ENCODE measurements around the gene HAND1.

Gene HAND1

DNA sequence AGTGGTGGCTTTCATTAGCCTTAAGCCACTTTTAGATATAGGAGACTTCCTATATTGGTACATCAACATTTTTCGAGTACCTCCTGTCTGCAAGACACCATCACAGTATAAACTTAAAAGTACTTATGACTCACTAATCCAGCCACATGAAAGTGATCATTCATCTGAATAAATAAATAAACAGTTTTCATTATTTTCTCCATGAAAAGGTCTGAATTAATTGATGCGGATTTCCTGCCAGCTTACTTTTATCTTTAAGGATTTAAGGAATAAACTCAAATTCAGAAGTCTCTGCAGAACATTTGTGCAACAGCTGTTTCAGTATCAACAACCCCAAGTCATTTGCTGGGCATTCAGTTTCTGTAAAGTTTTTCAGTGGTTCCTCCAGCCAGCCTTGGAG, 28.2 kb downstream of the HAND1 start:
- no peak for DNase-seq

DNA sequence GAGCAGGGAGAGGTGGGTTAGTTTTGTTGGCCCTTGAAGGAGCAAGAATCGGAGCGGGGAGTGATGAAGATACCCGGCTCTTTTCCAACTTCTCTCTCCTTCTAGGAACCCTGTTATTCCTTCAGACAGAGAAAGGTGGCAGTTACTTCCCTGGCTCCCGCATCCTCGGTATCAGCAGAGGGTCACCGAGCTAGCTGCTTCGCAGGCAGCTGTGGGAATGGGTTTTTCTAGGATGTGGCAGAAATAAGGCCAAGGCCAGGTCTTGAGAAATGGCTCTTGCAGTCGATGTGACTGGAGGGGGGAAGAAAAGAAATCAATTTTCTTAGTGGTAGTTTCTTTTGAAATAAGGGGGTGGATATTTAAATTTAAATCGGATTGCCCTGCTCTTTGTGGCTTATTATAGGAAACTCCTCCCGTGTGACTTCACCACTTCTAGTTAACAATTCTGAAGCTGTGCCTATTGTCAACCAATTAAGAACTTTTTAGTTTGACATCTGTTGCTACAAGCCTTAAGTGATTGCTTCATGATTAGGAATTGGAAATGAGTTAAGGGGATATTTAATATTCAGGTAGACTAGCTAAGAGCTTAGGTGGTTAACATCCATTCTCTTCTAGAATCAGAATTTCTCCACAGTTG, 30.8 kb downstream of the HAND1 start:
- peak in 1 of 2 donors; percentile 30 for DNase-seq

DNA sequence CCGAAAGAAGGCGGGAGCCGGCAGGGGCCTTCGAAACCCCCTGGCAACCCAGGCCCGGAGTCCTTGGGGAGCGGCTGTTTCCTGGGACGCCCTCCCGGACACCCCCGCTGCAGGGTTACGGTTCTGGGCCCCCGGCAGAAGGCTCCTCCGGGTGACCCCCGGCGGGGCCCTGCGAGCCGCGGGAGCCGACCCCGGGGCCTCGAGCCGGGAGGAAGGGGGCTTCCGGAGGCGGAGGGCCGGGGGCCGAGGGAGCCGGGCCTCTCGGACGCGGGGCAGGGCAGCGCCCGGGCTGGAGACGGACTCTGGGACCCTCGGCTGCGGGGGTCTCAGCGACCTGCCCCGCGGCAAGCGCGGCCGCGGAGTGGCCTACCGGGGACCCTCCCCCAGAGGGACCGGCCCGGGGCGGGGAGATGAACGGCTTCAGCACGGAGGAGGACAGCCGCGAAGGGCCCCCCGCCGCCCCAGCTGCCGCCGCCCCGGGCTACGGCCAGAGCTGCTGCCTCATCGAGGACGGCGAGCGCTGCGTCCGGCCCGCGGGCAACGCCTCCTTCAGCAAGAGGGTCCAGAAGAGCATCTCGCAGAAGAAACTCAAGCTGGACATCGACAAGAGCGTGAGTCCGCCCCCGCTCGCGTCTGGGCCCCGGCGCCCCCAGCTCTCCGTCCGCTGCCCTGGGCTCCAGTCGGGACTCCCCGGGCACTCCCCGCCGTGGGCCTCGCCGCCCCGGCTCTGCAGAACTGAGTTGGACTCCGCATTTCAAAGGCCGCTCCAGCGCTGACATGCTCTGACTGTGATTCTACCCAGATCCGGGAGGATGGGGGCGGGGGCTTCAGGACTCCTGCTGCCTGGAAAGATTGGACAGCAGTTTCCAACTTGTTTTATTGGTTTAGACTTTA, 31.6 kb downstream of the HAND1 start:
- DNase-seq: peak; percentile 2 to 42

DNA sequence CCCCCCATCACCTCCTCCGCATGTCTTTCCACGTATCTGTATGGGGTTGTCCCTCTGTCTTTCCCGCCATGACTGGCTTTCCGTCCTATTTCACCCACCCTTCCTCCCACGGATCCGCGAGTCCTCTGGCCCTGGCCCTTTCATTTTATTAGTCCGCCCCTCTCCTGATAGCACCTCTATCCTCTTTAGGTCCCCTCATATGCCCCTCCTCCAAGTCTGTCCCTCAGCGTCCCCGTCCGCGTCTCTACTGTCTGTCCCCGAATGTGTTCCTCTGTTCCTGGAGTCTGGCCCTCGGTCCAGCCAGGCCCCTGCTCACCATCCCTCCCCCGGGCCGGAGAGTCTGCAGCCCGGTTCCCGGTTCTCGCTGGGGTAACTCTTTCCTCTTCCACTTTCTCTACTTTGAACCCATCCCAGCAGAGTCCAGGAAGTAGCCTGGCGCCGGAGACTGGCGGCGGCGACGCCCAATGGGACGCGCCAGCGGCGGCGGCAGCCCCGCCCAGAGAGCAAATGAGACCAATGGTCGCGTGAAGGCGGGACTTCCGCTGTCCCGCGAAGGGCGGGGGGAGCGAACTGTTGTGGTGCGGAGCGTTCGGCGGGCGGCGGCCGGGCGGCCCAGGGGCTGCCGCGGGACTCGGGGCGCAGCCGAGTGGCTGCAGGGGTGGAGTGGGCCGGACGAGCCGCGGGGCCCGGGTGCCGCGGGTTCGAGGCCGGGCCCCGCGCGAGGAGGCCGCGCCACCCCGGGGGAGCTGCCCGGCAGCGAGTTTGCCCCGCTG, 32.4 kb downstream of the HAND1 start, which contains the start of gene SAP30L:
TSS of gene SAP30L (plus strand) at position 576 of the 773 bp plus-strand sequence. CDS start 608 bp downstream, outside the sequence.
- DNase-seq: peak; percentile 93 to 96

DNA sequence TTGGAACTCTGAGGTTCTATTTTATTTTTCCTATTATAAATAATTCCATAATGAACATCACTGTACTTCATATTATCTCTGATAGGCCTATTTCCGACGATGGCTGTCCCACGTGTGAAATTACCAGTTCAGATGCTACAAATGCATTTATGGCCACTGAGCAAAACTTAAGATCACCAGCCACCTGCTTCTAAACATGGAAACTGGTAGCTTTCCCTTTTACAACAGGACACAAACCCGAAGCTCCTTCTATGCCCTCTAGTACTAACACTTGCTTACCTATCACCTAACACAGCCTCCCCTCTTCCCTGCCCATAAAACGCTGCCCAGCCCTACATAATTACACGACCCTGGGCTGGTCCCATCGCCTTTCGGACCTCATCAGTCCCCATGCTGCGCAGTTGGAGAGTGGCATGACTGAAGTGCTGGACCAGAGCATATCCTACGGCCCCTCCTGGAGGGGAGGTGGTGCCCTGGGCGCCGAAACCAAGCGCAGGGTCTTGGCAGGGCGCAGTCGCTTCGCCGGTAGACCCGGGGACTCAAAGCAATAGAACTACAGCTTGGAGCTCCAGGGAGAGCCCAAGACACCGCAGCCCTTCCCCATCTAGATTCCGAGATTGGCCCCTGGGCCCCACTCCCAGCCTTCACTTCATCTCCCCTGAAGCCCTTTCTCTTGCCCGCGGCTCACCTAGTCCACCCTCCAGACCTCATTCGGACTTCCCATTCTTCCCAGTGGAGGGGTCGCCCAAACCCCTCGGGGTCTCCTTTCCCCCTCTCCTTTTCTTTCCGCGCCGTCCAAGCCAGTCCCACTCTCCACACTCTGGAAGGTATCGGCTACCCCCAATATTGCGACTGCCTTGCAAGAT, 33.2 kb downstream of the HAND1 start:
- DNase-seq: peak in 1 of 2 donors; percentile 5

DNA sequence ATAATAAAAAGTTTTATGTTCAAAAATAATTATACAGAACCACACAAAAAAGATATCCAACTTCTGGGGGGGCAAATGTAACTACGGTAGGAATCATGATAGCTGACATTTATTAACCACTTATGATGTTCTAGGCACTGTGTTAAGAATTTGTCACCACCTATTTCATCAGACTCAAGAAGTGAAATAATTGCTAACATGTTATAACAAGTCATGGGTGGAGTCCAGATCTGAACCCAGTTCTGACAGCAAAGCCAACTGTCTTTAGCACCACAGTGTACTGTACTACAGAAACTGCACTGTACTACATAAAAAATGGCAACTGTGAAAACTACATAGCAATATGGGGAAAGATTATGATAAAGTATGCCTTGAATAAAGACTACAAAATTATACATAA, 35.2 kb downstream of the HAND1 start:
- no peak for DNase-seq

DNA sequence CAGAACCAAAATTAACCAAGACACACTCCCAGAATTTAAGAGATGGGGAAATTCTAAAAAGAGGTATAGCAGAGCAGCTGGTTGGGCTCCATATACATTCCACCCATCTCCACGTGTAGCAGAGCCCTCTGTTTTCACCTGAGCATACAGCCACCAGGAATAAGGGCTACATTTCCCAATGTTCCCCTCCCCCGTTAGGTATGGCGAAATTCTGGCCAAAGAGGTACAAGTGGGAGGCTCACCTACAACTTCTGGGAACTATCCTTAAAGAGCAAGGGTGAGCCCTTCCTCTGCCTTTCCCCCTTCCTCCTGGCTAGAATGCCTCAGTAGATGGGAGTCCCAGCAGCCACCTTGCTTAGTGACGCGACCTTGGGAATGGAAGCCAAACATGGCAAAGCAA, 37.5 kb downstream of the HAND1 start:
- DNase-seq: no peak

DNA sequence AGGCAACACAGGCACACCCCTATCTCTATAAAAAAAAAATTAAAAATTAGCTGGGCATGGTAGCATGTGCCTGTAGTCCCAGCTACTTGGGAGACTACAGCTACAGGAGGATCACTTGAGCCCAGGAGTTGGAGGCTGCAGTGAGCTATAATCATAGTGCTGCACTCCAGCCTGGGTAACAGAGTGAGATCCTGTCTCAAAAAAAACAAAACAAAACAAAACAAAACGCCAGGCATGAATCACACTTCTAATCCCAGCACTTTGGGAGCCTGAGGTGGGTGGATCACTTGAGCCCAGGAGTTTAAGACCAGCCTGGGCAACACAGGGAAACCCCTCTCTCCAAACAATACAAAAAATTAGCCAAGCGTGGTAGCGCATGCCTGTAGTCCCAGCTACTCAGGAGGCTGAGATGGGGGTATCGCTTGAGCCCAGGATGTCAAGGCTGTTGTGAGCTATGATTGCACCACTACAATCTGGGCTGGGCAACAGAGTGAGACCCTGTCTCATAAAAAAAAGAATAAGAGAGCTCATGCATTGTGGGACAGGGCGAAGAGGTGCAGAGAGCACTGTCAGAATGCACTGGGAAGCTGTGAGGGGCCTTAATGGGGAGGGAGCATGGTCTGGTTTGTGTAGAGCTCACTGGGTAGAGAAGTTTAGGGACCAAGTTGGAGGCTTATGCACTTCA, 40.6 kb downstream of the HAND1 start:
- no peak for DNase-seq

DNA sequence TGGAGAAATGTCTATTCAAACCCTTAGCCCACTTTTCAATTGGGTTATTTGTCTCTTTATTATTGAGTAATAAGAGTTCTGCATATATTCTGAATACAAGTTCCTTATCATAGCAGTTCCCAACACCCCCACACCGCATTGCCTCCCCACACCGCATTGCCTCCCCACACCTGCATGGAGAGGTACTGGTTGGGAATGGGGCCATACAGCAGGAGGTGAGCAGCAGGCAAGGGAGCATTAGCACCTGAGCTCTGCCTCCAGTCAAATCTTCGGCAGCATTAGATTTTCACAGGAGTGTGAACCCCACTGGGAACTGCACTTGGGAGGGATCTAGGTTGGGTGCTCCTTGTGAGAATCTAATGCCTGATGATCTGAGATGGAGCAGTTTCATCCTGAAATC, 42.8 kb downstream of the HAND1 start:
- no peak for DNase-seq

DNA sequence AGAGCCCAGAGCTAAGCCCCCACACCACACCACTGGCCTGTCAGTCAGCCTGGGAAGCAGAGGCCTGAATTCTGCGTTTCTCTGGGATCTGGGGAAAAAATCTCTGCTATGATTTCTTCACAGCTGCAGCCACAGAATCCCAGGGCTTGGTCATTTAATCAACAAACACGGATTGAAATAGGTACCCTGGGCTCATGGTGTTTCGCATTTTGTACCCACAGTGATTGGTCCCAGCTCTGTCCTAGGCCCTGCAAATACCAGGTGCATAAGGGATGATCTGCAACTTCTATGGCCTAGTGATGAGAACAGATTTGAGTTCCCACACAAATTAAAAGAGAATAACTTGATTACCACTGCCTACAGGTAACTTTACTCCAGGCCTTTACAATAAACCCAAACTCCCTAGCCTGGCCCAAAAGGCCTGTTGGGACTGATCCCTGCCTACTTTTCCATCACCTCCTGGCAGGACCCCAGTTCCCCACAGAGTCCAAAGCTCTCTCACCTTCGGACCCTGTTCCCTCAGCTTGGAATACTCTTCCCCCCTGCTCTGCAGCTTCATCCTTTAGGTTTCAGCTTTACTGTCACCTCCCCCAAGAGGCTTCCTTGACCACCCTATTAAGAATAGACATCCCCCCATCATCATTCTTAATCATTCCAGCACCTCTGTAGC, 46.9 kb downstream of the HAND1 start:
- no peak for DNase-seq

DNA sequence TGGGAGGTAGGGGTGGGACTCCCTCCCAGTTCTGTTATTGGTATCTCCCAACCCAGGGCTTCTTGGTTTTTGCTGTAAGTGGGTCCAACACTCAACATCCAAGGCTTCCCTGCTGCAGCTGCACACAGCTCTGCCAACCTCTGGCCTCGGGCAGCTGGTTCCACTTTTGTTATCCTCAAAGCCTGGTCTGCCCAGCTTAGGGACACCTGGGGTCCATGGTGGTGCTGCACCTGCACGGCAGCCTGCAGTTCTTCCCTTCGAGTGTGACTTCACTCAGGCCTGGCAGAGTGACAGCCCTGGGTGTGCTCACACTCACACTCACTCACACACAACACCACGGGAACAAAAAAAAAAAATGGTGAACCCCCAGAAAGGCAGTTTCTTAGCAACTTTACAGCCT, 47.6 kb downstream of the HAND1 start:
- no peak for DNase-seq

DNA sequence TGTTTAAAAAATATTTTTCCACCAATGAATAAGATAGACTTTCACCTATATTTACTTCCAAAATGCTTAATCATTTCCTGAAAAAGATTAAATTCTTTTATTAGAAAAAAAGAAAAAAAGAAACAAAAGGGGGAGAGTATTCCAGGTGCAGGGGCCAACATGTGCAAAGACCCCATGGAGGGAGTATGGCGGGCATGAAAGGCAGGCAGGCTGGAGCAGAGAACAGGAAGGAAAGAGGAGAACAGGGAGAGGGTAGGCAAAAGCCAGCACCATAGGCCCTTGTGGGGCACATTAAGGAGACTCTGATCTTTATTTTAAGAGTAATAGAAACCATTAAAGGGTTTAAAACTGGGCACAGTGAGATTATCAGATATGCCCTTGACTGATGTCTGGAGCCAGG, 48.7 kb downstream of the HAND1 start:
- DNase-seq: no peak

DNA sequence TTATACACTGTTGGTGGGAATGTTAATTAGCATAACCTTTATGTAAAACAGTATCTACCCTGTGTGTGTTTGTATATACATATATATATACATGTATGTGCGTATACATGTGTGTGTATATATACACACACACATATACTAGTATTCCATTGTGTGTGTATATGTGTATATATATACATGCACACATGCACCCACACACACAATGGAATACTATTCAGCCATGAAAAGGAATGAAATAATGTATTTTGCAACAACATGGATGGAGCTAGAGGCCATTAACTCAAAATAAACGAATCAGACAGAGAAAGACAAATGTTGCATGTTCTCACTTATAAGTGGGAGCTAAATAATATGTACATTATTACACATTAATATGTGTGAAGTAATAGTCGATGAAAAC, 49.8 kb downstream of the HAND1 start:
- no peak for DNase-seq
